H1 (cell line): ENCODE results near the gene MAS1L. TPM values are rescaled to one million over a fixed set of nuclear protein-coding genes. Genes with fewer than 3 reads are reported as not detected.

Source experiments
- CTCF ChIA-PET: fragments of 300-600 bp; sonication (Branson Sonifier 250); formaldehyde crosslinking; loops from one replicate; lab custom pipeline; 2021; ENCODE audit not compliant: partially characterized antibody; lab: Charles Lee
- POLR2A ChIA-PET: fragments of 300-600 bp; sonication (Branson Sonifier 250); formaldehyde crosslinking; loops from one replicate; lab custom pipeline; 2021; ENCODE audit warnings: inconsistent platforms; ENCODE audit not compliant: partially characterized antibody; lab: Charles Lee
- DNase-seq, 2 experiments: peaks; one replicate each; pipeline versions ENCODE4 v3.0.0 to v3.0.0-alpha.2; 2010 to 2022; ENCODE audit warnings: low spot score in 2 of 2, low read depth in 1 of 2, mixed read lengths in 1 of 2
- FAIRE-seq: peaks from 2 replicates; lab custom pipeline; 2011; peaks lifted over from hg19 to GRCh38; lab: Jason Lieb, UNC
- H2AFZ ChIP-seq: 2 replicates; pipeline ENCODE4 v1.8.1; 2012; ENCODE audit warnings: low read length, inconsistent platforms
- H2AK5ac ChIP-seq: 2 replicates; pipeline ENCODE4 v1.6.1; 2013; ENCODE audit warnings: low read depth, low read length
- H2BK120ac ChIP-seq: replicated peaks from 2 replicates; pipeline ENCODE3; 2013; ENCODE audit warnings: low read depth, low read length, inconsistent platforms
- H2BK12ac ChIP-seq: 2 replicates; pipeline ENCODE4 v1.6.1; 2013; ENCODE audit warnings: low read depth, low read length
- H2BK15ac ChIP-seq: 2 replicates; pipeline ENCODE4 v1.6.1; 2013; ENCODE audit warnings: low read length
- H2BK20ac ChIP-seq: 2 replicates; pipeline ENCODE4 v1.6.1; 2013; ENCODE audit warnings: low read length
- H2BK5ac ChIP-seq: 2 replicates; pipeline ENCODE4 v1.6.1; 2013; ENCODE audit warnings: low read depth, low read length
- H3K14ac ChIP-seq: 2 replicates; pipeline ENCODE4 v1.6.1; 2013; ENCODE audit warnings: inconsistent platforms; ENCODE audit not compliant: insufficient read length
- H3K18ac ChIP-seq: 2 replicates; pipeline ENCODE4 v1.6.1; 2013; ENCODE audit warnings: low read length; ENCODE audit errors: extremely low read depth
- H3K23ac ChIP-seq: 2 replicates; pipeline ENCODE4 v1.6.1; 2013; ENCODE audit warnings: inconsistent platforms; ENCODE audit not compliant: insufficient read length
- H3K23me2 ChIP-seq: 2 replicates; pipeline ENCODE4 v1.6.1; 2013; ENCODE audit warnings: low read depth, low read length
- H3K27ac ChIP-seq: 2 replicates; pipeline ENCODE4 v1.6.1; 2011; ENCODE audit warnings: low read depth, low read length, inconsistent platforms
- H3K27me3 ChIP-seq, 4 experiments: replicated peaks in 1 of 4; 1 replicate in 1 of 4; 2 replicates in 3 of 4; pipeline versions ENCODE4 v1.6.1 to v1.8.1; 2011 to 2013; ENCODE audit warnings: low read length in 3 of 4, mild to moderate bottlenecking in 3 of 4, inconsistent platforms in 2 of 4, mixed read lengths in 2 of 4, moderate library complexity in 1 of 4; ENCODE audit not compliant: control insufficient read depth in 3 of 4, insufficient read depth in 3 of 4; ENCODE audit errors: extremely low read depth in 1 of 4
- H3K36me3 ChIP-seq, 4 experiments: 2 replicates each; pipeline versions ENCODE4 v1.6.1 to v1.8.1; 2011 to 2013; ENCODE audit warnings: mild to moderate bottlenecking in 4 of 4, low read length in 3 of 4, moderate library complexity in 2 of 4, control low read depth in 1 of 4, inconsistent platforms in 1 of 4; ENCODE audit not compliant: insufficient read depth in 4 of 4, control insufficient read depth in 2 of 4
- H3K4ac ChIP-seq: replicated peaks from 2 replicates; pipeline ENCODE3; 2013; ENCODE audit warnings: low read length, low read depth, mixed read lengths, inconsistent platforms; ENCODE audit not compliant: insufficient read length
- H3K4me1 ChIP-seq, 4 experiments: replicated peaks in 1 of 4; 1 replicate in 1 of 4; 2 replicates in 3 of 4; pipeline versions ENCODE4 v1.6.1 to v1.8.1; 2011 to 2013; ENCODE audit warnings: low read length in 3 of 4, inconsistent platforms in 2 of 4, mixed read lengths in 1 of 4; ENCODE audit not compliant: insufficient read depth in 4 of 4, control insufficient read depth in 3 of 4
- H3K4me2 ChIP-seq, 2 experiments: 2 replicates each; pipeline versions ENCODE4 v1.6.1 to v1.8.1; 2011 to 2013; ENCODE audit warnings: low read depth in 2 of 2, low read length in 2 of 2, control low read depth in 1 of 2, inconsistent platforms in 1 of 2, mild to moderate bottlenecking in 1 of 2; ENCODE audit not compliant: insufficient read depth in 1 of 2
- H3K4me3 ChIP-seq, 4 experiments: fragments of 200-600, 300-600 bp in 1 of 4; sonication (generic), shearing (Covaris generic), sonication (Bioruptor Twin) in 1 of 4; 2 replicates each; pipeline versions ENCODE4 v1.5.1 to v1.8.1; 2011 to 2016; ENCODE audit warnings: low read length in 4 of 4, low read depth in 3 of 4, control low read depth in 2 of 4, inconsistent platforms in 2 of 4, mild to moderate bottlenecking in 2 of 4, mixed read lengths in 1 of 4, moderate library complexity in 1 of 4; ENCODE audit not compliant: insufficient read depth in 2 of 4; ENCODE audit errors: extremely low read depth in 1 of 4
- H3K56ac ChIP-seq: replicated peaks from 2 replicates; pipeline ENCODE3; 2013; ENCODE audit warnings: low read depth, mild to moderate bottlenecking, mixed read lengths, low read length, inconsistent platforms; ENCODE audit not compliant: insufficient read length
- H3K79me1 ChIP-seq: 2 replicates; pipeline ENCODE4 v1.6.1; 2013; ENCODE audit warnings: low read depth, low read length, control low read depth
- H3K79me2 ChIP-seq, 2 experiments: 2 replicates each; pipeline versions ENCODE4 v1.6.1 to v1.8.1; 2012 to 2013; ENCODE audit warnings: low read length in 2 of 2, mild to moderate bottlenecking in 2 of 2, inconsistent platforms in 1 of 2; ENCODE audit not compliant: insufficient read depth in 2 of 2, control insufficient read depth in 1 of 2
- H3K9ac ChIP-seq, 4 experiments: replicated peaks in 1 of 4; 1 replicate in 1 of 4; 2 replicates in 3 of 4; pipeline versions ENCODE4 v1.6.1 to v1.8.1; 2011 to 2013; ENCODE audit warnings: low read depth in 3 of 4, low read length in 3 of 4, control low read depth in 2 of 4, mild to moderate bottlenecking in 2 of 4, moderate library complexity in 2 of 4, inconsistent platforms in 1 of 4; ENCODE audit errors: extremely low read depth in 1 of 4
- H3K9me3 ChIP-seq, 2 experiments: 2 replicates each; pipeline versions ENCODE4 v1.6.1 to v1.8.1; 2012 to 2013; ENCODE audit warnings: mild to moderate bottlenecking in 2 of 2, moderate library complexity in 2 of 2, control low read depth in 1 of 2, inconsistent platforms in 1 of 2, low read depth in 1 of 2, low read length in 1 of 2, mixed read lengths in 1 of 2; ENCODE audit not compliant: insufficient read depth in 2 of 2
- H4K20me1 ChIP-seq, 2 experiments: replicated peaks in 1 of 2; 2 replicates each; pipeline versions ENCODE3 to v1.8.1; 2011 to 2013; ENCODE audit warnings: inconsistent platforms in 2 of 2, low read length in 2 of 2, mild to moderate bottlenecking in 1 of 2; ENCODE audit not compliant: insufficient read depth in 2 of 2, control insufficient read depth in 1 of 2
- H4K5ac ChIP-seq: 2 replicates; pipeline ENCODE4 v1.6.1; 2013; ENCODE audit warnings: low read length, low read depth, mixed read lengths, inconsistent platforms; ENCODE audit not compliant: insufficient read length
- H4K8ac ChIP-seq: 2 replicates; pipeline ENCODE4 v1.8.0; 2013; ENCODE audit warnings: mild to moderate bottlenecking, moderate library complexity, low read length, inconsistent platforms; ENCODE audit not compliant: insufficient read depth; ENCODE audit errors: extremely low read depth
- H4K91ac ChIP-seq: replicated peaks from 2 replicates; pipeline ENCODE3; 2013; ENCODE audit warnings: low read length, mixed read lengths, inconsistent platforms; ENCODE audit not compliant: insufficient read length
- BCL11A ChIP-seq, 2 experiments: IDR thresholded peaks; one replicate each; pipeline ENCODE4 v1.6.1; 2011; ENCODE audit warnings: low read depth in 2 of 2, low read length in 2 of 2, mild to moderate bottlenecking in 2 of 2
- JUND ChIP-seq: IDR thresholded peaks from 2 replicates; pipeline ENCODE4 v1.6.1; 2011; ENCODE audit warnings: mild to moderate bottlenecking, improper control_type of control experiment, low read length
- WGBS, 2 experiments: shearing (Covaris generic) in 1 of 2; methylation state at CpG; one replicate each; pipeline versions ENCODE4 v1.1.6 to v1.1.7; 2013 to 2015; ENCODE audit warnings: low lambda C conversion rate in 2 of 2, mixed read lengths in 2 of 2, inconsistent platforms in 1 of 2, low coverage in 1 of 2, missing lambda C conversion rate in 1 of 2; ENCODE audit not compliant: insufficient replicate concordance in 2 of 2, insufficient coverage in 1 of 2, insufficient read length in 1 of 2; ENCODE audit errors: extremely low coverage in 1 of 2, missing lambda C conversion rate in 1 of 2; 5-methylcytosine and 5-hydroxymethylcytosine counted together
- polyA plus RNA-seq, 7 experiments: library from polyadenylated mRNA; depleted of rRNA in 3 of 7; stranded (reverse) in 5 of 7; unstranded in 2 of 7; fragments of >200 nt in 5 of 7; fragments of 200-250 nt in 2 of 7; gene quantifications; 1 replicate in 5 of 7; 2 replicates in 1 of 7; 4 replicates in 1 of 7; pipeline versions ENCODE4 v1.2.1 to v1.2.3, GENCODE V29; 2011 to 2013; ENCODE audit warnings: missing spikeins in 2 of 7, mixed read lengths in 2 of 7
- total RNA-seq: library from RNA; stranded (reverse); fragmentation: NEBNext Ultra II Directional; extraction: Animal tissue kit (Norgen Biotek cat#: 25700); gene quantifications from 2 replicates; pipeline ENCODE4 v1.2.1, GENCODE V29; 2021

Gene MAS1L
- total and polyA plus RNA-seq, 2 of the 8 experiments (the other 6 are each of a cell fraction or from before 2014, with no cell fraction given): not detected

DNA sequence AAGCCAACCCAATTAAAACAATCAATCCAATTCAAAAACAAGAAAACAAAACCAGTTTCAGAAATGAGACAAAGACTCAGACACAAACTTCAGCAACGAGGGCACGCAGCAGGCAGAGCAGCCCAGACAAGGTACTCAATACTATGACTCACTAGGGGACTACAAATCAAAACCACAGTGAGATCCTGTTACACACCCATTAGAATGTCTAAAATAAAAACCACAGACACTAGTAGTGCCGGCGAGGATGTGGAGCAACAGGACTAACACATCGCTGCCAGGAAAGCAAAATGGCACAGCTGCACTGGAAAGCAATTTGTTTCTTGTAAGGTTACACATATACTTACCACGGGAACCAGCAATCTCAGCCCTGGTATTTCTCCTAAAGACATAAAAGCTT is 28.4 kb upstream of the MAS1L start:
- Histone ChIP-seq H3K27me3 (no peaks in the 10 kb centered on the region; a peak in 1 of 7 replicates), H2AFZ (no peak overlapping the region), H3K23me2 (no peaks in the 10 kb centered on the region), H3K56ac (no peak overlapping the region), H3K9ac (no peak overlapping the region), H2BK120ac (no peak overlapping the region), H3K79me1 (no peaks in the 10 kb centered on the region), H3K4me3 (no peak overlapping the region), H3K4ac (no peak overlapping the region), H2BK20ac (no peak overlapping the region), H2BK5ac (no peak overlapping the region), H3K4me2 (no peak overlapping the region), H3K36me3 (no peaks in the 10 kb centered on the region), H3K9me3 (no peaks in the 10 kb centered on the region), H4K8ac (no peak overlapping the region), H3K4me1 (no peaks in the 10 kb centered on the region), H2BK12ac (no peak overlapping the region), H3K14ac (no peak overlapping the region), H3K18ac (no peak overlapping the region), H4K5ac (no peak overlapping the region), H2BK15ac (no peak overlapping the region), H3K79me2 (no peaks in the 10 kb centered on the region), H2AK5ac (no peak overlapping the region), H4K20me1 (no peaks in the 10 kb centered on the region), H3K27ac (no peak overlapping the region), H3K23ac (no peak overlapping the region), H4K91ac (no peak overlapping the region)
- TF ChIP-seq BCL11A (IDR thresholded peaks at IDR 0.05; ENCODE audit: low read depth in 2 of 2, low read length in 2 of 2) (no peak), JUND (no peak)
- no peak for DNase-seq
- no peak for FAIRE-seq
- WGBS, 2 experiments: 91% methylated on average over 6 of the region's 6 CpGs; no CpG with 5 or more reads in 1 of the 2 experiments
- ChIA-PET CTCF (interaction anchor here (0.7 to 2.2 kb wide), 5 partner anchors 9 to 441 kb away, joined by 3 to 8 read pairs (median 4); no protein-coding TSS in a partner anchor), POLR2A (interaction anchor here (0.6 to 1.4 kb wide), 2 partner anchors 9 to 165 kb away, joined by 3 read pairs; no protein-coding TSS in a partner anchor)
